Activated CD8-positive, alpha-beta T cell treated with anti-CD3 and anti-CD28 coated beads, Interleukin-2, amount 10 ng/mL, durations not matched to agents 7 days and 5 days (primary cell): ENCODE results near the gene IQGAP1. TPM values are rescaled to one million over a fixed set of nuclear protein-coding genes. Genes with fewer than 3 reads are reported as not detected.

Experiments
- ATAC-seq: fragments of 150-1000 bp; cut with Tn5 transposase; one replicate; pipeline ENCODE4 v1.10.0; 2021; ENCODE audit warnings: moderate library complexity
- CTCF ChIA-PET: fragments of 350-600 bp; sonication (Branson Sonifier 250); formaldehyde crosslinking; loops from one replicate; lab custom pipeline; 2021; ENCODE audit warnings: antibody characterized with exemption; lab: Charles Lee
- POLR2A ChIA-PET: fragments of 350-600 bp; sonication (Branson Sonifier 250); formaldehyde crosslinking; loops from one replicate; lab custom pipeline; 2021; ENCODE audit warnings: antibody characterized with exemption; lab: Charles Lee
- DNase-seq: peaks from one replicate; pipeline ENCODE4 v3.0.0-alpha.2; 2020
- H3K27ac Mint-ChIP-seq: one replicate; pipeline ENCODE4 v1.8.0; 2021; ENCODE audit warnings: mild to moderate bottlenecking, mixed read lengths
- H3K27me3 Mint-ChIP-seq: one replicate; pipeline ENCODE4 v1.8.0; 2021; ENCODE audit warnings: low read depth, mixed read lengths
- H3K36me3 Mint-ChIP-seq: one replicate; pipeline ENCODE4 v1.8.0; 2021; ENCODE audit warnings: low read depth, mixed read lengths
- H3K4me1 Mint-ChIP-seq: one replicate; pipeline ENCODE4 v1.8.0; 2021; ENCODE audit warnings: low read depth, mixed read lengths
- H3K4me3 Mint-ChIP-seq: one replicate; pipeline ENCODE4 v1.8.0; 2021; ENCODE audit warnings: mild to moderate bottlenecking, mixed read lengths
- H3K9me3 Mint-ChIP-seq: one replicate; pipeline ENCODE4 v1.8.0; 2022; ENCODE audit warnings: mixed read lengths; ENCODE audit not compliant: insufficient read depth
- total RNA-seq, 2 experiments: library from RNA; stranded (reverse); gene quantifications; one replicate each; pipeline ENCODE4 v1.2.3, GENCODE V29; 2021

Gene IQGAP1
- total RNA-seq, 2 experiments from 2014 or later, result 249 to 257 TPM

- Mint-ChIP-seq H3K4me3 (no peak overlapping the region), H3K4me1 (peaks cover 54% of the 10 kb centered on the region), H3K9me3 (peaks cover 8% of the 10 kb centered on the region), H3K36me3 (peaks cover 42% of the 10 kb centered on the region), H3K27ac (no peak overlapping the region), H3K27me3 (no peaks in the 10 kb centered on the region)
- ChIA-PET CTCF (interaction anchor here (1.4 to 2.8 kb wide), 4 partner anchors 8 to 13 kb away, joined by 4 to 17 read pairs (median 7); partner anchors contain the start of gene IQGAP1), POLR2A (interaction anchor here (0.8 to 5.3 kb wide), 2 partner anchors 12 to 13 kb away, joined by 3 to 40 read pairs; partner anchors contain the start of gene IQGAP1)
- ATAC-seq (no peak), DNase-seq (no peak)
Measured at GRCh38 chr15:90375071-90375470, 13.0 kb upstream of the IQGAP1 start.

DNA sequence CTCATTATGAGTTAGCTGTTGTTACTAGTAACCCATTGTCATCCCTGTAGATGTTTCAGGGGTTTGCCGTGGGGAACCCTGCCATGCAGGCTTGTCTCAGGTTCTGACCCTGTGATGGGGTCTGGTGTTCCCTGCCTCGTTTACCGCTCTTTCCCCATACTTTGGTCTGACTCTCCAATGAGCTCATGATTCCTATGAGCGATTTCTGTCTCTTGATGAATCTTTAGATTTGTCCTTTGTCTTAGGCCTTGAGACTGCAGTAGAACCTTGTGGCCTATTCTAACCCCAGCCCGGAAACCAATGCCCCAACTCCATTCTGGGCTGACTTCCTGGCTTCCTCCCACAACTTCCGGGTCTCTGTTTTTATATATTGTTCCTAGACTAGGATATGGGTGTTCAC, 11.3 kb upstream of the IQGAP1 start:
- peaks cover 54% of the 10 kb centered on the region for H3K4me1 Mint-ChIP-seq

DNA sequence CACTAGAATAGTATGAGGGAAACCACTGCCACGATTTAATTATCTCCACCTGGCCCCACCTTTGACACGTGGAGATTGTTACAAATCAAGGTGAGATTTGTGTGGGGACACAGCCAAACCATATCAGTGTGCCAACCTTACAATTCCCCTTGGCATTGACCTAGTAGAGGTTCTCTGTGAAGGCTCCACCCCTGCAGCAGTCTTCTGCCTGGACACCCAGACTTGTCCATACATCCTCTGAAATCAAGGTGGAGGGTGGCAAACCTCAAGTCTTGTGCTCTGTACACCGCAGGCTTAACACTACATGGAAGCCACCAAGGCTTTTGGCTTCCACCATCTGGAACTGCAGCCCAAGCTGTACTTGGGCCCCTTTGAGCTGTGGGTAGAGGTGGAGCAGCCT, 8.8 kb upstream of the IQGAP1 start:
- ChIA-PET POLR2A (interaction anchor here (0.7 to 5.3 kb wide), 2 partner anchors 9 to 25 kb away, joined by 3 to 40 read pairs; partner anchors contain the start of gene IQGAP1), CTCF (interaction anchor here (2.6 kb wide), 1 partner anchor 8 kb away, joined by 9 read pairs; the partner anchor contains the start of gene IQGAP1)
- H3K27ac Mint-ChIP-seq, result no peak overlapping the region
- H3K27me3 Mint-ChIP-seq, result no peaks in the 10 kb centered on the region
- H3K4me3 Mint-ChIP-seq, result no peak overlapping the region
- peaks cover 62% of the 10 kb centered on the region for H3K4me1 Mint-ChIP-seq
- ATAC-seq, result no peak
- H3K9me3 Mint-ChIP-seq, result peaks cover 12% of the 10 kb centered on the region
- H3K36me3 Mint-ChIP-seq, result peaks cover 50% of the 10 kb centered on the region
- no peak for DNase-seq

More for the DNA sequence above, 11.3 kb upstream of the IQGAP1 start:
- ChIA-PET POLR2A (interaction anchor here (1.0 to 5.3 kb wide), 7 partner anchors 10 to 558 kb away, joined by 3 to 40 read pairs (median 5); partner anchors contain the start of gene IQGAP1), CTCF (interaction anchor here (0.6 to 3.5 kb wide), 15 partner anchors 9 to 556 kb away, joined by 3 to 39 read pairs (median 4); partner anchors contain the start of genes HDDC3 and IQGAP1)
- DNase-seq, result peak; percentile 89
- Mint-ChIP-seq H3K36me3 (peaks cover 48% of the 10 kb centered on the region), H3K9me3 (peaks cover 12% of the 10 kb centered on the region), H3K4me3 (peak overlapping the region; percentile 62), H3K27me3 (no peaks in the 10 kb centered on the region), H3K27ac (peak overlapping the region; percentile 92)
- peak; percentile 96 for ATAC-seq

- ChIA-PET POLR2A (interaction anchor here (1.2 kb wide), 1 partner anchor 19 kb away, joined by 3 read pairs; no protein-coding TSS in a partner anchor), CTCF (interaction anchor here (1.5 to 2.3 kb wide), 2 partner anchors 19 to 62 kb away, joined by 4 to 12 read pairs; no protein-coding TSS in a partner anchor)
- DNase-seq, result no peak
Measured at GRCh38 chr15:90381515-90381914, 6.5 kb upstream of the IQGAP1 start.

GRCh38 chr15:90382320-90382719, 5.7 kb upstream of the IQGAP1 start:
- DNase-seq (no peak), ATAC-seq (no peak)
- Mint-ChIP-seq H3K9me3 (peaks cover 12% of the 10 kb centered on the region), H3K36me3 (peaks cover 32% of the 10 kb centered on the region), H3K4me3 (no peak overlapping the region), H3K4me1 (peaks cover 38% of the 10 kb centered on the region), H3K27me3 (no peaks in the 10 kb centered on the region), H3K27ac (peak overlapping the region; percentile 1)
- POLR2A ChIA-PET, result interaction anchor here (1.2 kb wide), 1 partner anchor 20 kb away, joined by 3 read pairs; no protein-coding TSS in a partner anchor
- CTCF ChIA-PET, result interaction anchor here (0.7 to 2.3 kb wide), 3 partner anchors 20 to 76 kb away, joined by 3 to 12 read pairs (median 4); no protein-coding TSS in a partner anchor

More at GRCh38 chr15:90381515-90381914, 6.5 kb upstream of the IQGAP1 start:
- Mint-ChIP-seq H3K4me3 (no peak overlapping the region), H3K27me3 (no peaks in the 10 kb centered on the region), H3K9me3 (peaks cover 12% of the 10 kb centered on the region), H3K36me3 (peaks cover 35% of the 10 kb centered on the region), H3K4me1 (peaks cover 43% of the 10 kb centered on the region), H3K27ac (no peak overlapping the region)
- ATAC-seq, result no peak

- no peak for DNase-seq
- CTCF ChIA-PET, result interaction anchor here (1.7 kb wide), 1 partner anchor 24 kb away, joined by 6 read pairs; no protein-coding TSS in a partner anchor
- POLR2A ChIA-PET, result interaction anchor here (1.0 kb wide), 1 partner anchor 24 kb away, joined by 3 read pairs; no protein-coding TSS in a partner anchor
- Mint-ChIP-seq H3K4me3 (peak overlapping the region; percentile 13), H3K27ac (no peak overlapping the region), H3K27me3 (no peaks in the 10 kb centered on the region), H3K36me3 (peaks cover 29% of the 10 kb centered on the region), H3K9me3 (peaks cover 4% of the 10 kb centered on the region), H3K4me1 (peaks cover 40% of the 10 kb centered on the region)
- no peak for ATAC-seq
Measured at GRCh38 chr15:90386221-90386620, 1.8 kb upstream of the IQGAP1 start.

DNA sequence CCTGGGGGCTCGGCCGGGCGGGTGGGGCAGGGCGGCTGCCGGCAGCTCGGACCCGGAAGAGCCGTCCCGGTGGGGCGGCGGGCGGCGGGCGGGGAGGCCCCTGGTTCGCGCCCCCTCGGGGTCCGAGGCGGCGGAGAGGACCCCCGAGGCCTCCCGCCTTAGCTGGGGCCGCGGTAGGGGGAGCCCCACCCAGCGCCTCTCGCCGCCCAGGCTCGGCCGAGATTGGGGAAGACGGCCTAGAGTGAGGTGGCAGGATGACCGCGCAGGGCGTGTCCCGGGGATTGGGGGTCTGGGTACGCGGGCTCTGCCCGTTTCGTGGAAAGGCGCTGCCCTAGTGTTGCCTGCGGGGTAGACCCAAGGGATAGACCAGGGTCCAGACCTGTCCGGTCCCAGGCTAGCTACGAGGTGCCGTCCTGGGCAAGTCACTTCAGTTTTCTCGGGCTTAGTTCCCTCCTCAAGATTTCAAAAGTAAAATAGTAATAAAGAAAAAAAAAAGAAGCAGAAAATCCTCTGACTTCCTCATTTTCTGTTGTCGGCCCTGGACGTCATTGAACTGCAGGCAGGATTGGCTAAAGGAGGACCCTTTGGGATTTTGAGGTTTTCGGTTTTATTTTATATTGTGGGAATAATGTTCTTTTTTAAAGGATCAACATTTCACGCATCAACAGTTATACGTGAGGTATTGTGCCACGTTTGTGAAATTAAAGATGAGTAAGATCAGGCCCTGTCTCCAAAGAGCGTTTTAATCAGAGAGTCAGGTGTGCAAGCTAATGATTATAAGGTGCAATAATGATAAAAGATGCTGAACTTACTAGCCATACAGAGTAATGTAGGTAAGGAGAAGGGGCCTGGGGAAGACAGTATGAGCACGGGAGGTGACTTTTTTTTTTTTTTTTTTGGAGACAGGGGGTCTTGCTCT, 679 bp downstream of the IQGAP1 start:
- H3K4me3 Mint-ChIP-seq, result peak overlapping the region; percentile 87
- H3K9me3 Mint-ChIP-seq, result no peaks in the 10 kb centered on the region
- H3K4me1 Mint-ChIP-seq, result peaks cover 49% of the 10 kb centered on the region
- ATAC-seq (peak; percentile 50), DNase-seq (peak; percentile 70)
- no peaks in the 10 kb centered on the region for H3K27me3 Mint-ChIP-seq
- CTCF ChIA-PET, result interaction anchor here (0.7 to 2.2 kb wide), 14 partner anchors 11 to 546 kb away, joined by 3 to 25 read pairs (median 4); partner anchors contain the start of genes UNC45A and ZNF774
- POLR2A ChIA-PET, result interaction anchor here (0.7 to 2.4 kb wide), 19 partner anchors 10 to 543 kb away, joined by 3 to 48 read pairs (median 5); partner anchors contain the start of genes BLM, CIB1, HDDC3 and NGRN
- peaks cover 48% of the 10 kb centered on the region for H3K36me3 Mint-ChIP-seq
- peak overlapping the region; percentile 98 for H3K27ac Mint-ChIP-seq

DNA sequence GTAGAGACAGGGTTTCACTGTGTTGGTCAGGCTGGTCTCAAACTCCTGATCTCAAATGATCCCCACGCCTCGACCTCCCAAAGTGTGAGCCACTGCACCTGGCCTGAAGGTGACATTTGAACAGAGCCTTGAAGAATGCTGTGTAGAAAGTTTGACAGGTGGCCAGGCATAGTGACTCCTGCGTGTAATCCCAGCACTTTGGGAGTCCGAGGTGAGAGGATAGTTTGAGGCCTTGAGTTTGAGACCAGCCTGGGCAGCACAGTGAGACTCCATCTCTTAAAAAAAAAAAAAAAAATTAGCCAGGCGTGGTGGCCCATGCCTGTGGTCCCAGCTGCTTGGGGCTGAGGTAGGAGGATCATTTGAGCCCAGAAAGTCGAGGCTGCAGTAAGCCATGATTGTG, 1.5 kb downstream of the IQGAP1 start:
- ChIA-PET CTCF (interaction anchor here (0.8 to 2.8 kb wide), 5 partner anchors 10 to 96 kb away, joined by 4 to 17 read pairs (median 5); partner anchors contain the start of gene ZNF774), POLR2A (interaction anchor here (1.8 to 2.4 kb wide), 6 partner anchors 9 to 36 kb away, joined by 5 to 48 read pairs (median 26); no protein-coding TSS in a partner anchor)
- H3K27me3 Mint-ChIP-seq, result no peaks in the 10 kb centered on the region
- H3K4me3 Mint-ChIP-seq, result peak overlapping the region; percentile 87
- no peaks in the 10 kb centered on the region for H3K9me3 Mint-ChIP-seq
- H3K4me1 Mint-ChIP-seq, result peaks cover 54% of the 10 kb centered on the region
- ATAC-seq (no peak), DNase-seq (no peak)
- peak overlapping the region; percentile 90 for H3K27ac Mint-ChIP-seq
- peaks cover 54% of the 10 kb centered on the region for H3K36me3 Mint-ChIP-seq

GRCh38 chr15:90393040-90393439, 5.0 kb downstream of the IQGAP1 start:
- H3K27ac Mint-ChIP-seq, result no peak overlapping the region
- ChIA-PET POLR2A (interaction anchor here (1.9 kb wide), 1 partner anchor 14 kb away, joined by 8 read pairs; no protein-coding TSS in a partner anchor), CTCF (no interaction called here)
- no peaks in the 10 kb centered on the region for H3K9me3 Mint-ChIP-seq
- ATAC-seq (no peak), DNase-seq (no peak)
- H3K36me3 Mint-ChIP-seq, result peaks cover 69% of the 10 kb centered on the region
- no peak overlapping the region for H3K4me3 Mint-ChIP-seq
- no peaks in the 10 kb centered on the region for H3K27me3 Mint-ChIP-seq
- H3K4me1 Mint-ChIP-seq, result peaks cover 60% of the 10 kb centered on the region

DNA sequence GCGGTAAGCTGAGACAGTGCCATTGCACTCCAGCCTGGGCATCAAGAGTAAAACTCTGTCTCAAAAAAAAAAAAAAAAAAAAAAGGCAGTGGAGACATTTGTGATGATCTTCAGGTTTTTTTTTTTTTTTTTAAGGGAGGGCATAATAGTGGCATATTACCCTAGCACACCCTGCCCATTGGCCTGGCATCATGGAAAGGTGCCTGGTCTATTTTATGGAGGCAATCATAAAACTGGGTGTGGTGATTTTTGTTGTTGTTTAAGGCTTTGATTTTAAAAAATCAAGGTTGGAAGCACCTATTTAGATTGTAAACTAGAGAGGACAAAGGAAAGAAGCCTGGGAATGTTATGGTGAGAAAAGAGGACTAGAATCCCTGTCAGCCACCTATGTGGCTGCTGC, 6.0 kb downstream of the IQGAP1 start:
- no peak for ATAC-seq
- H3K4me3 Mint-ChIP-seq, result no peak overlapping the region

More for the DNA sequence above, 6.0 kb downstream of the IQGAP1 start:
- peaks cover 61% of the 10 kb centered on the region for H3K4me1 Mint-ChIP-seq
- H3K27me3 Mint-ChIP-seq, result no peaks in the 10 kb centered on the region
- CTCF ChIA-PET, result interaction anchor here (1.4 kb wide), 1 partner anchor 32 kb away, joined by 7 read pairs; no protein-coding TSS in a partner anchor
- no peak for DNase-seq
- H3K36me3 Mint-ChIP-seq, result peaks cover 66% of the 10 kb centered on the region
- no peaks in the 10 kb centered on the region for H3K9me3 Mint-ChIP-seq
- POLR2A ChIA-PET, result interaction anchor here (0.5 kb wide), 1 partner anchor 112 kb away, joined by 3 read pairs; no protein-coding TSS in a partner anchor
- H3K27ac Mint-ChIP-seq, result no peak overlapping the region
